Liver (tissue), 9 donors: Measurements from ENCODE around the gene DIDO1. TPM values are rescaled to one million over a fixed set of nuclear protein-coding genes. Genes with fewer than 3 reads are reported as not detected.

Experiments
- DNase-seq: peaks from one replicate; pipeline ENCODE4 v3.0.0-alpha.2; 2017; ENCODE audit warnings: low spot score
- H3K27ac ChIP-seq, 2 donors: one replicate each; pipeline ENCODE4 v1.7.0; 2013; ENCODE audit warnings: inconsistent platforms in 2 of 2, low read length in 2 of 2, control low read depth in 1 of 2, low read depth in 1 of 2, mild to moderate bottlenecking in 1 of 2
- H3K27me3 ChIP-seq, 4 donors: one replicate each; pipeline versions ENCODE4 v1.6.1 to v1.7.0; 2013; ENCODE audit warnings: low read length in 3 of 4, inconsistent platforms in 1 of 4, mild to moderate bottlenecking in 1 of 4, moderate library complexity in 1 of 4; ENCODE audit not compliant: control insufficient read depth in 4 of 4, insufficient read depth in 4 of 4
- H3K36me3 ChIP-seq, 4 donors: one replicate each; pipeline versions ENCODE4 v1.6.1 to v1.7.0; 2013; ENCODE audit warnings: low read length in 3 of 4, mild to moderate bottlenecking in 3 of 4, low read depth in 1 of 4, moderate library complexity in 1 of 4; ENCODE audit not compliant: control insufficient read depth in 4 of 4, insufficient read depth in 3 of 4
- H3K4me1 ChIP-seq, 4 donors: one replicate each; pipeline versions ENCODE4 v1.6.1 to v1.7.0; 2013; ENCODE audit warnings: low read length in 3 of 4, mild to moderate bottlenecking in 3 of 4, moderate library complexity in 1 of 4; ENCODE audit not compliant: control insufficient read depth in 4 of 4, insufficient read depth in 4 of 4
- H3K4me3 ChIP-seq, 3 donors: one replicate each; pipeline versions ENCODE4 v1.6.1 to v1.7.0; 2013; ENCODE audit warnings: low read length in 3 of 3, control low read depth in 1 of 3, low read depth in 1 of 3, mild to moderate bottlenecking in 1 of 3
- H3K9ac ChIP-seq, 2 donors: one replicate each; pipeline ENCODE4 v1.7.0; 2013; ENCODE audit warnings: low read length in 2 of 2, mild to moderate bottlenecking in 2 of 2, moderate library complexity in 2 of 2, control low read depth in 1 of 2, low read depth in 1 of 2
- H3K9me3 ChIP-seq, 4 donors: one replicate each; pipeline versions ENCODE4 v1.6.1 to v1.7.0; 2013; ENCODE audit warnings: low read length in 3 of 4; ENCODE audit not compliant: control insufficient read depth in 4 of 4
- EGR1 ChIP-seq, 2 donors: IDR thresholded peaks; 2 replicates each; pipeline ENCODE4 v1.6.1; 2016 to 2018; ENCODE audit warnings: antibody characterized with exemption in 2 of 2, low read depth in 2 of 2
- FOXA1 ChIP-seq: IDR thresholded peaks from 2 replicates; pipeline ENCODE4 v1.6.1; 2016; ENCODE audit warnings: antibody characterized with exemption
- FOXA2 ChIP-seq: IDR thresholded peaks from 2 replicates; pipeline ENCODE4 v1.6.1; 2016; ENCODE audit warnings: antibody characterized with exemption
- GABPA ChIP-seq, 2 donors: IDR thresholded peaks in 1 of 2; conservative IDR thresholded peaks in 1 of 2; 2 replicates each; pipeline ENCODE4 v1.6.1; 2016; ENCODE audit warnings: antibody characterized with exemption in 2 of 2, mild to moderate bottlenecking in 1 of 2, moderate library complexity in 1 of 2
- HNF4A ChIP-seq, 2 donors: conservative IDR thresholded peaks; 2 replicates each; pipeline ENCODE4 v1.6.1; 2016; ENCODE audit warnings: antibody characterized with exemption in 2 of 2, mild to moderate bottlenecking in 2 of 2
- HNF4G ChIP-seq: IDR thresholded peaks from 2 replicates; pipeline ENCODE4 v1.6.1; 2016; ENCODE audit warnings: antibody characterized with exemption
- JUND ChIP-seq, 2 donors: IDR thresholded peaks; 2 replicates each; pipeline ENCODE4 v1.6.1; 2016; ENCODE audit warnings: antibody characterized with exemption in 2 of 2
- NR2F2 ChIP-seq: IDR thresholded peaks from 2 replicates; pipeline ENCODE4 v1.6.1; 2016; ENCODE audit warnings: antibody characterized with exemption
- RAD21 ChIP-seq, 2 donors: IDR thresholded peaks; 2 replicates each; pipeline ENCODE4 v1.6.1; 2016; ENCODE audit warnings: antibody characterized with exemption in 2 of 2, mild to moderate bottlenecking in 2 of 2
- RXRA ChIP-seq, 2 donors: IDR thresholded peaks; 2 replicates each; pipeline ENCODE4 v1.6.1; 2017 to 2018; ENCODE audit warnings: antibody characterized with exemption in 2 of 2, mild to moderate bottlenecking in 1 of 2
- SP1 ChIP-seq: IDR thresholded peaks from 2 replicates; pipeline ENCODE4 v1.6.1; 2018; ENCODE audit warnings: antibody characterized with exemption, mild to moderate bottlenecking
- TAF1 ChIP-seq: conservative IDR thresholded peaks from 2 replicates; pipeline ENCODE4 v1.6.1; 2016; ENCODE audit warnings: antibody characterized with exemption, mild to moderate bottlenecking
- YY1 ChIP-seq: IDR thresholded peaks from 2 replicates; pipeline ENCODE4 v1.6.1; 2016; ENCODE audit warnings: antibody characterized with exemption, mild to moderate bottlenecking
- WGBS: extraction: QIAGEN DNeasy Blood & Tissue Kit; methylation state at CpG from one replicate; pipeline ENCODE4 v1.1.7; 2013; 5-methylcytosine and 5-hydroxymethylcytosine counted together
- polyA plus RNA-seq, 2 donors: library from polyadenylated mRNA; stranded (reverse) in 1 of 2; unstranded in 1 of 2; fragments of 200-250 nt in 1 of 2; fragments of >200 nt in 1 of 2; fragmentation: Nextera tagmentation in 1 of 2; extraction: Ambion mirVana in 1 of 2; gene quantifications; one replicate each; pipeline versions ENCODE4 v1.2.1 to v1.2.3, GENCODE V29; 2013 to 2015
- total RNA-seq, 2 donors: library from RNA; depleted of rRNA; stranded (reverse); fragments of >200 nt; gene quantifications; one replicate each; pipeline ENCODE4 v1.2.3, GENCODE V29; 2014
- TF ChIP-seq, protein P1 (sequence below): fragments of 150-350 bp; IDR thresholded peaks from 2 replicates; pipeline ENCODE4 v1.5.1; 2017; ENCODE audit warnings: improper control_type of control experiment, low read depth, low read length; ENCODE audit not compliant: missing input control
- TF ChIP-seq, protein P2 (sequence below): IDR thresholded peaks from 2 replicates; pipeline ENCODE4 v1.6.1; 2016; ENCODE audit warnings: antibody characterized with exemption
- TF ChIP-seq, protein P3 (sequence below): IDR thresholded peaks from 2 replicates; pipeline ENCODE4 v1.6.1; 2016; ENCODE audit warnings: antibody characterized with exemption, mild to moderate bottlenecking
- TF ChIP-seq, protein P4 (sequence below): IDR thresholded peaks from 2 replicates; pipeline ENCODE4 v1.6.1; 2016; ENCODE audit warnings: antibody characterized with exemption
- TF ChIP-seq, protein P5 (sequence below): IDR thresholded peaks from 2 replicates; pipeline ENCODE4 v1.6.1; 2016; ENCODE audit warnings: antibody characterized with exemption
- donor health status: healthy.
- donor health status: healthy.
- donor health status: healthy.
- donor health status: healthy.
- donor health status: healthy.

Gene DIDO1
- total and polyA plus RNA-seq, 4 donors: 10.1 to 43.1 (median 17.4) TPM

DNA sequence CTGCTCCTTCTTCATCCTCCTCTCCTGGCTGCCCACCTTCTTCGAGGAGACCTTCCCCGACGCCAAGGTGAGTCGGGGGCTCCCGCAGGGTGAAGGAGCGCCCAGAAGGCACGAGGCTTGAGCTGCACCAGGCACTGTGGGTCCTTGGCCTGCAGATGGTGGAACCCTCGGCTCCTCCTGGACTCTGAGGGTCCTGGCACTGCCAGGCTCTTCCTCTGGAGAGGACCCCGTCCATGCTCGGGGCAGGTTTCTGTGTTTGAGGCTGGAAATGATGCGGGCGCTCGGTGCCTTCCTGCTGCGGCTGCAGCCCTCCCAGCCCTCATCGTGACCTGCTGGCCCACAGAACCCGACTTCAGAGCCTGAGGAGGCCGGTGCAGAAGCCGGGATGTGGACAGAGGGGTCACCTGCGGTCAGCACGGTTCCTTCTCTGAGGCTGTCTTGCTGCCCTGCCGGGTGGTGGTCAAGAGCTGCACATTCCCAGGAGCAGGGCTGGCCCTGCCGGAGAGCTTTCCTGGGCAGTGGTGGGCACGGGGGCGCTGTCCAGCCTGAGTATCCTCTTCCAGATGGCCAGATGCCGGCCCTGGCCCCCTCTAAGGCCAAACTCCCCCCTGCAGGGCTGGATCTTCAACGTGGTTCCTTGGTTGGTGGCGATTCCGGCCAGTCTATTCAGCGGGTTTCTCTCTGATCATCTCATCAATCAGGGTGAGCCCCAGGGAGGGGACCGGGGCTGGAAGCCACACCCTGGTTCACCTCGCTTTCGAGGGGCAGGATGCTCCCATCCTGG is 37.5 kb upstream of the DIDO1 start (continued):
- no peak for TF ChIP-seq SP1
- TF ChIP-seq GABPA (IDR thresholded peaks at IDR 0.05 in 1 of 2, conservative IDR thresholded peaks at IDR 0.05 in 1 of 2): no peak

DNA sequence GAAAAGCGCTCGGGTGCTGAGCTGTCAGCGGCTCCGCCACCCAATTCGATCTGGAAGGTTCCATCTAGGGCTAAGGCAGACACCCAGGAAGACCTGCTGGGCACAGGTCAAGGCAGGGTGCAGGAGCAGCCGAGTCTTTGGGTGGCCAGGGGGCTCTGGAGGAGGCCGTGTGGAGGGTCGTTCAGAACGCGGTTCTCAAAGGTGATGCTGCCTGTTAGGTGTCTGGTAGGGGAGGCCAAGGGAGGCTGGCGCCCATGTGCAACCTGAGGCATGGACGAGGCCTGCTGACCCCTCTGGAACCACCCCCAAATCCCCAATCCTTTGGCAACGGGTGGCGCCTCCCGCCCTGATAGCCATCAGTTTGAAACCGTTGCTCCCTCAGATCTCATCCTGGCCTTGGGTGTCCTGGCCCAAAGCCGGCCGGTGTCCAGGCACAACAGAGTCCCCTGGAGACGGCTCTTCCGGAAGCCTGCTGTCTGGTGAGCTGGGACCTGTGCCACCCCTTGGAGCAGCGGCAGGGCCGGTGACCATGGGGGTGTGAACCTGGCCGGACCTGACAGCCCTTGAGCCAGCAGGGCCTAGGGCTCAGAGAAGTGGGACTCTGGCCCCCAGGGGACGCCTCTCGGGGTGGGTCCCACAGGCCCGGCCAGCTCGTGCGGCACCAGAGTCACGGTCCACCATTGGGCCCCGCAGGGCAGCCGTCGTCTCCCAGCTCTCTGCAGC is 36.7 kb upstream of the DIDO1 start:
- no peak overlapping the region for H3K9ac ChIP-seq
- H3K27ac ChIP-seq: no peak overlapping the region
- TF ChIP-seq EGR1 (IDR thresholded peaks at IDR 0.05; ENCODE audit: low read depth in 2 of 2): no peak
- TF ChIP-seq RXRA (IDR thresholded peaks at IDR 0.05): no peak
- TF ChIP-seq HNF4G: no peak
- TF ChIP-seq SP1: no peak
- no peak for TF ChIP-seq GABPA (IDR thresholded peaks at IDR 0.05 in 1 of 2, conservative IDR thresholded peaks at IDR 0.05 in 1 of 2)
- no peak for TF ChIP-seq YY1
- TF ChIP-seq JUND (IDR thresholded peaks at IDR 0.05): no peak
- TF ChIP-seq HNF4A (conservative IDR thresholded peaks at IDR 0.05): no peak
- TF ChIP-seq, protein P1, sequence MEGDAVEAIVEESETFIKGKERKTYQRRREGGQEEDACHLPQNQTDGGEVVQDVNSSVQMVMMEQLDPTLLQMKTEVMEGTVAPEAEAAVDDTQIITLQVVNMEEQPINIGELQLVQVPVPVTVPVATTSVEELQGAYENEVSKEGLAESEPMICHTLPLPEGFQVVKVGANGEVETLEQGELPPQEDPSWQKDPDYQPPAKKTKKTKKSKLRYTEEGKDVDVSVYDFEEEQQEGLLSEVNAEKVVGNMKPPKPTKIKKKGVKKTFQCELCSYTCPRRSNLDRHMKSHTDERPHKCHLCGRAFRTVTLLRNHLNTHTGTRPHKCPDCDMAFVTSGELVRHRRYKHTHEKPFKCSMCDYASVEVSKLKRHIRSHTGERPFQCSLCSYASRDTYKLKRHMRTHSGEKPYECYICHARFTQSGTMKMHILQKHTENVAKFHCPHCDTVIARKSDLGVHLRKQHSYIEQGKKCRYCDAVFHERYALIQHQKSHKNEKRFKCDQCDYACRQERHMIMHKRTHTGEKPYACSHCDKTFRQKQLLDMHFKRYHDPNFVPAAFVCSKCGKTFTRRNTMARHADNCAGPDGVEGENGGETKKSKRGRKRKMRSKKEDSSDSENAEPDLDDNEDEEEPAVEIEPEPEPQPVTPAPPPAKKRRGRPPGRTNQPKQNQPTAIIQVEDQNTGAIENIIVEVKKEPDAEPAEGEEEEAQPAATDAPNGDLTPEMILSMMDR: no peak
- TF ChIP-seq, protein P2, sequence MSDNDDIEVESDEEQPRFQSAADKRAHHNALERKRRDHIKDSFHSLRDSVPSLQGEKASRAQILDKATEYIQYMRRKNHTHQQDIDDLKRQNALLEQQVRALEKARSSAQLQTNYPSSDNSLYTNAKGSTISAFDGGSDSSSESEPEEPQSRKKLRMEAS: no peak
- TF ChIP-seq FOXA2: no peak
- TF ChIP-seq, protein P3, sequence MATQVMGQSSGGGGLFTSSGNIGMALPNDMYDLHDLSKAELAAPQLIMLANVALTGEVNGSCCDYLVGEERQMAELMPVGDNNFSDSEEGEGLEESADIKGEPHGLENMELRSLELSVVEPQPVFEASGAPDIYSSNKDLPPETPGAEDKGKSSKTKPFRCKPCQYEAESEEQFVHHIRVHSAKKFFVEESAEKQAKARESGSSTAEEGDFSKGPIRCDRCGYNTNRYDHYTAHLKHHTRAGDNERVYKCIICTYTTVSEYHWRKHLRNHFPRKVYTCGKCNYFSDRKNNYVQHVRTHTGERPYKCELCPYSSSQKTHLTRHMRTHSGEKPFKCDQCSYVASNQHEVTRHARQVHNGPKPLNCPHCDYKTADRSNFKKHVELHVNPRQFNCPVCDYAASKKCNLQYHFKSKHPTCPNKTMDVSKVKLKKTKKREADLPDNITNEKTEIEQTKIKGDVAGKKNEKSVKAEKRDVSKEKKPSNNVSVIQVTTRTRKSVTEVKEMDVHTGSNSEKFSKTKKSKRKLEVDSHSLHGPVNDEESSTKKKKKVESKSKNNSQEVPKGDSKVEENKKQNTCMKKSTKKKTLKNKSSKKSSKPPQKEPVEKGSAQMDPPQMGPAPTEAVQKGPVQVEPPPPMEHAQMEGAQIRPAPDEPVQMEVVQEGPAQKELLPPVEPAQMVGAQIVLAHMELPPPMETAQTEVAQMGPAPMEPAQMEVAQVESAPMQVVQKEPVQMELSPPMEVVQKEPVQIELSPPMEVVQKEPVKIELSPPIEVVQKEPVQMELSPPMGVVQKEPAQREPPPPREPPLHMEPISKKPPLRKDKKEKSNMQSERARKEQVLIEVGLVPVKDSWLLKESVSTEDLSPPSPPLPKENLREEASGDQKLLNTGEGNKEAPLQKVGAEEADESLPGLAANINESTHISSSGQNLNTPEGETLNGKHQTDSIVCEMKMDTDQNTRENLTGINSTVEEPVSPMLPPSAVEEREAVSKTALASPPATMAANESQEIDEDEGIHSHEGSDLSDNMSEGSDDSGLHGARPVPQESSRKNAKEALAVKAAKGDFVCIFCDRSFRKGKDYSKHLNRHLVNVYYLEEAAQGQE: no peak
- no peak for TF ChIP-seq RAD21 (IDR thresholded peaks at IDR 0.05)
- TF ChIP-seq, protein P4, sequence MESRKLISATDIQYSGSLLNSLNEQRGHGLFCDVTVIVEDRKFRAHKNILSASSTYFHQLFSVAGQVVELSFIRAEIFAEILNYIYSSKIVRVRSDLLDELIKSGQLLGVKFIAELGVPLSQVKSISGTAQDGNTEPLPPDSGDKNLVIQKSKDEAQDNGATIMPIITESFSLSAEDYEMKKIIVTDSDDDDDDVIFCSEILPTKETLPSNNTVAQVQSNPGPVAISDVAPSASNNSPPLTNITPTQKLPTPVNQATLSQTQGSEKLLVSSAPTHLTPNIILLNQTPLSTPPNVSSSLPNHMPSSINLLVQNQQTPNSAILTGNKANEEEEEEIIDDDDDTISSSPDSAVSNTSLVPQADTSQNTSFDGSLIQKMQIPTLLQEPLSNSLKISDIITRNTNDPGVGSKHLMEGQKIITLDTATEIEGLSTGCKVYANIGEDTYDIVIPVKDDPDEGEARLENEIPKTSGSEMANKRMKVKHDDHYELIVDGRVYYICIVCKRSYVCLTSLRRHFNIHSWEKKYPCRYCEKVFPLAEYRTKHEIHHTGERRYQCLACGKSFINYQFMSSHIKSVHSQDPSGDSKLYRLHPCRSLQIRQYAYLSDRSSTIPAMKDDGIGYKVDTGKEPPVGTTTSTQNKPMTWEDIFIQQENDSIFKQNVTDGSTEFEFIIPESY: no peak
- TF ChIP-seq TAF1: no peak
- TF ChIP-seq, protein P5, sequence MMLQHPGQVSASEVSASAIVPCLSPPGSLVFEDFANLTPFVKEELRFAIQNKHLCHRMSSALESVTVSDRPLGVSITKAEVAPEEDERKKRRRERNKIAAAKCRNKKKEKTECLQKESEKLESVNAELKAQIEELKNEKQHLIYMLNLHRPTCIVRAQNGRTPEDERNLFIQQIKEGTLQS: no peak
- TF ChIP-seq FOXA1: no peak
- no peak for TF ChIP-seq NR2F2
- no peaks in the 10 kb centered on the region for H3K27me3 ChIP-seq
- peaks cover 0 to 8% (median 1%) of the 10 kb centered on the region in 4 donors for H3K4me1 ChIP-seq
- no peak for DNase-seq
- H3K36me3 ChIP-seq: peaks cover 27 to 75% (median 32%) of the 10 kb centered on the region in 4 donors
- 90% methylated on average over 32 of the region's 32 CpGs for WGBS
- no peaks in the 10 kb centered on the region for H3K9me3 ChIP-seq
- no peak overlapping the region for H3K4me3 ChIP-seq
